H1 (cell line): Measurements from ENCODE around the gene CENPP. TPM values are rescaled to one million over a fixed set of nuclear protein-coding genes. Genes with fewer than 3 reads are reported as not detected.

Experiments used
- CTCF ChIA-PET: fragments of 300-600 bp; sonication (Branson Sonifier 250); formaldehyde crosslinking; loops from one replicate; lab custom pipeline; 2021; ENCODE audit not compliant: partially characterized antibody; lab: Charles Lee
- POLR2A ChIA-PET: fragments of 300-600 bp; sonication (Branson Sonifier 250); formaldehyde crosslinking; loops from one replicate; lab custom pipeline; 2021; ENCODE audit warnings: inconsistent platforms; ENCODE audit not compliant: partially characterized antibody; lab: Charles Lee
- DNase-seq, 2 experiments: peaks; one replicate each; pipeline versions ENCODE4 v3.0.0 to v3.0.0-alpha.2; 2010 to 2022; ENCODE audit warnings: low spot score in 2 of 2, low read depth in 1 of 2, mixed read lengths in 1 of 2
- FAIRE-seq: peaks from 2 replicates; lab custom pipeline; 2011; peaks lifted over from hg19 to GRCh38; lab: Jason Lieb, UNC
- H2AFZ ChIP-seq: 2 replicates; pipeline ENCODE4 v1.8.1; 2012; ENCODE audit warnings: low read length, inconsistent platforms
- H2AK5ac ChIP-seq: 2 replicates; pipeline ENCODE4 v1.6.1; 2013; ENCODE audit warnings: low read depth, low read length
- H2BK120ac ChIP-seq: replicated peaks from 2 replicates; pipeline ENCODE3; 2013; ENCODE audit warnings: low read depth, low read length, inconsistent platforms
- H2BK12ac ChIP-seq: 2 replicates; pipeline ENCODE4 v1.6.1; 2013; ENCODE audit warnings: low read depth, low read length
- H2BK15ac ChIP-seq: 2 replicates; pipeline ENCODE4 v1.6.1; 2013; ENCODE audit warnings: low read length
- H2BK20ac ChIP-seq: 2 replicates; pipeline ENCODE4 v1.6.1; 2013; ENCODE audit warnings: low read length
- H2BK5ac ChIP-seq: 2 replicates; pipeline ENCODE4 v1.6.1; 2013; ENCODE audit warnings: low read depth, low read length
- H3K14ac ChIP-seq: 2 replicates; pipeline ENCODE4 v1.6.1; 2013; ENCODE audit warnings: inconsistent platforms; ENCODE audit not compliant: insufficient read length
- H3K18ac ChIP-seq: 2 replicates; pipeline ENCODE4 v1.6.1; 2013; ENCODE audit warnings: low read length; ENCODE audit errors: extremely low read depth
- H3K23ac ChIP-seq: 2 replicates; pipeline ENCODE4 v1.6.1; 2013; ENCODE audit warnings: inconsistent platforms; ENCODE audit not compliant: insufficient read length
- H3K23me2 ChIP-seq: 2 replicates; pipeline ENCODE4 v1.6.1; 2013; ENCODE audit warnings: low read depth, low read length
- H3K27ac ChIP-seq: 2 replicates; pipeline ENCODE4 v1.6.1; 2011; ENCODE audit warnings: low read depth, low read length, inconsistent platforms
- H3K27me3 ChIP-seq, 4 experiments: replicated peaks in 1 of 4; 1 replicate in 1 of 4; 2 replicates in 3 of 4; pipeline versions ENCODE4 v1.6.1 to v1.8.1; 2011 to 2013; ENCODE audit warnings: low read length in 3 of 4, mild to moderate bottlenecking in 3 of 4, inconsistent platforms in 2 of 4, mixed read lengths in 2 of 4, moderate library complexity in 1 of 4; ENCODE audit not compliant: control insufficient read depth in 3 of 4, insufficient read depth in 3 of 4; ENCODE audit errors: extremely low read depth in 1 of 4
- H3K36me3 ChIP-seq, 4 experiments: 2 replicates each; pipeline versions ENCODE4 v1.6.1 to v1.8.1; 2011 to 2013; ENCODE audit warnings: mild to moderate bottlenecking in 4 of 4, low read length in 3 of 4, moderate library complexity in 2 of 4, control low read depth in 1 of 4, inconsistent platforms in 1 of 4; ENCODE audit not compliant: insufficient read depth in 4 of 4, control insufficient read depth in 2 of 4
- H3K4ac ChIP-seq: replicated peaks from 2 replicates; pipeline ENCODE3; 2013; ENCODE audit warnings: low read length, low read depth, mixed read lengths, inconsistent platforms; ENCODE audit not compliant: insufficient read length
- H3K4me1 ChIP-seq, 4 experiments: replicated peaks in 1 of 4; 1 replicate in 1 of 4; 2 replicates in 3 of 4; pipeline versions ENCODE4 v1.6.1 to v1.8.1; 2011 to 2013; ENCODE audit warnings: low read length in 3 of 4, inconsistent platforms in 2 of 4, mixed read lengths in 1 of 4; ENCODE audit not compliant: insufficient read depth in 4 of 4, control insufficient read depth in 3 of 4
- H3K4me2 ChIP-seq, 2 experiments: 2 replicates each; pipeline versions ENCODE4 v1.6.1 to v1.8.1; 2011 to 2013; ENCODE audit warnings: low read depth in 2 of 2, low read length in 2 of 2, control low read depth in 1 of 2, inconsistent platforms in 1 of 2, mild to moderate bottlenecking in 1 of 2; ENCODE audit not compliant: insufficient read depth in 1 of 2
- H3K4me3 ChIP-seq, 4 experiments: fragments of 200-600, 300-600 bp in 1 of 4; sonication (generic), shearing (Covaris generic), sonication (Bioruptor Twin) in 1 of 4; 2 replicates each; pipeline versions ENCODE4 v1.5.1 to v1.8.1; 2011 to 2016; ENCODE audit warnings: low read length in 4 of 4, low read depth in 3 of 4, control low read depth in 2 of 4, inconsistent platforms in 2 of 4, mild to moderate bottlenecking in 2 of 4, mixed read lengths in 1 of 4, moderate library complexity in 1 of 4; ENCODE audit not compliant: insufficient read depth in 2 of 4; ENCODE audit errors: extremely low read depth in 1 of 4
- H3K56ac ChIP-seq: replicated peaks from 2 replicates; pipeline ENCODE3; 2013; ENCODE audit warnings: low read depth, mild to moderate bottlenecking, mixed read lengths, low read length, inconsistent platforms; ENCODE audit not compliant: insufficient read length
- H3K79me1 ChIP-seq: 2 replicates; pipeline ENCODE4 v1.6.1; 2013; ENCODE audit warnings: low read depth, low read length, control low read depth
- H3K79me2 ChIP-seq, 2 experiments: 2 replicates each; pipeline versions ENCODE4 v1.6.1 to v1.8.1; 2012 to 2013; ENCODE audit warnings: low read length in 2 of 2, mild to moderate bottlenecking in 2 of 2, inconsistent platforms in 1 of 2; ENCODE audit not compliant: insufficient read depth in 2 of 2, control insufficient read depth in 1 of 2
- H3K9ac ChIP-seq, 4 experiments: replicated peaks in 1 of 4; 1 replicate in 1 of 4; 2 replicates in 3 of 4; pipeline versions ENCODE4 v1.6.1 to v1.8.1; 2011 to 2013; ENCODE audit warnings: low read depth in 3 of 4, low read length in 3 of 4, control low read depth in 2 of 4, mild to moderate bottlenecking in 2 of 4, moderate library complexity in 2 of 4, inconsistent platforms in 1 of 4; ENCODE audit errors: extremely low read depth in 1 of 4
- H3K9me3 ChIP-seq, 2 experiments: 2 replicates each; pipeline versions ENCODE4 v1.6.1 to v1.8.1; 2012 to 2013; ENCODE audit warnings: mild to moderate bottlenecking in 2 of 2, moderate library complexity in 2 of 2, control low read depth in 1 of 2, inconsistent platforms in 1 of 2, low read depth in 1 of 2, low read length in 1 of 2, mixed read lengths in 1 of 2; ENCODE audit not compliant: insufficient read depth in 2 of 2
- H4K20me1 ChIP-seq, 2 experiments: replicated peaks in 1 of 2; 2 replicates each; pipeline versions ENCODE3 to v1.8.1; 2011 to 2013; ENCODE audit warnings: inconsistent platforms in 2 of 2, low read length in 2 of 2, mild to moderate bottlenecking in 1 of 2; ENCODE audit not compliant: insufficient read depth in 2 of 2, control insufficient read depth in 1 of 2
- H4K5ac ChIP-seq: 2 replicates; pipeline ENCODE4 v1.6.1; 2013; ENCODE audit warnings: low read length, low read depth, mixed read lengths, inconsistent platforms; ENCODE audit not compliant: insufficient read length
- H4K8ac ChIP-seq: 2 replicates; pipeline ENCODE4 v1.8.0; 2013; ENCODE audit warnings: mild to moderate bottlenecking, moderate library complexity, low read length, inconsistent platforms; ENCODE audit not compliant: insufficient read depth; ENCODE audit errors: extremely low read depth
- H4K91ac ChIP-seq: replicated peaks from 2 replicates; pipeline ENCODE3; 2013; ENCODE audit warnings: low read length, mixed read lengths, inconsistent platforms; ENCODE audit not compliant: insufficient read length
- BACH1 ChIP-seq: IDR thresholded peaks from 2 replicates; pipeline ENCODE4 v1.6.1; 2012; ENCODE audit warnings: low read length, improper control_type of control experiment
- GABPA ChIP-seq: IDR thresholded peaks from 2 replicates; pipeline ENCODE4 v1.6.1; 2011; ENCODE audit warnings: mild to moderate bottlenecking, low read length, moderate library complexity, borderline replicate concordance; ENCODE audit not compliant: insufficient read depth
- NRF1 ChIP-seq: IDR thresholded peaks from 2 replicates; pipeline ENCODE4 v1.6.1; 2011; ENCODE audit warnings: mild to moderate bottlenecking, low read depth, low read length, improper control_type of control experiment
- PHF8 ChIP-seq: fragments of 200-600 bp; sonication (generic); conservative IDR thresholded peaks from 2 replicates; pipeline ENCODE4 v1.7.1; 2012; ENCODE audit warnings: low read depth, mild to moderate bottlenecking, inconsistent platforms, low read length, moderate library complexity
- RAD21 ChIP-seq, 2 experiments: IDR thresholded peaks in 1 of 2; conservative IDR thresholded peaks in 1 of 2; 2 replicates each; pipeline ENCODE4 v1.6.1; 2011; ENCODE audit warnings: low read depth in 2 of 2, low read length in 2 of 2, improper control_type of control experiment in 1 of 2, inconsistent platforms in 1 of 2, mild to moderate bottlenecking in 1 of 2, moderate library complexity in 1 of 2
- RFX5 ChIP-seq: IDR thresholded peaks from 2 replicates; pipeline ENCODE4 v1.6.1; 2011; ENCODE audit warnings: low read depth, low read length, improper control_type of control experiment, borderline replicate concordance
- SIN3A ChIP-seq, 2 experiments: IDR thresholded peaks in 1 of 2; conservative IDR thresholded peaks in 1 of 2; 2 replicates each; pipeline ENCODE4 v1.6.1; 2011 to 2012; ENCODE audit warnings: low read length in 2 of 2, improper control_type of control experiment in 1 of 2, low read depth in 1 of 2, mild to moderate bottlenecking in 1 of 2
- YY1 ChIP-seq: IDR thresholded peaks from 2 replicates; pipeline ENCODE4 v1.6.1; 2011; ENCODE audit warnings: low read depth, mild to moderate bottlenecking, low read length
- WGBS, 2 experiments: shearing (Covaris generic) in 1 of 2; methylation state at CpG; one replicate each; pipeline versions ENCODE4 v1.1.6 to v1.1.7; 2013 to 2015; ENCODE audit warnings: low lambda C conversion rate in 2 of 2, mixed read lengths in 2 of 2, inconsistent platforms in 1 of 2, low coverage in 1 of 2, missing lambda C conversion rate in 1 of 2; ENCODE audit not compliant: insufficient replicate concordance in 2 of 2, insufficient coverage in 1 of 2, insufficient read length in 1 of 2; ENCODE audit errors: extremely low coverage in 1 of 2, missing lambda C conversion rate in 1 of 2; 5-methylcytosine and 5-hydroxymethylcytosine counted together
- polyA plus RNA-seq, 7 experiments: library from polyadenylated mRNA; depleted of rRNA in 3 of 7; stranded (reverse) in 5 of 7; unstranded in 2 of 7; fragments of >200 nt in 5 of 7; fragments of 200-250 nt in 2 of 7; gene quantifications; 1 replicate in 5 of 7; 2 replicates in 1 of 7; 4 replicates in 1 of 7; pipeline versions ENCODE4 v1.2.1 to v1.2.3, GENCODE V29; 2011 to 2013; ENCODE audit warnings: missing spikeins in 2 of 7, mixed read lengths in 2 of 7
- total RNA-seq: library from RNA; stranded (reverse); fragmentation: NEBNext Ultra II Directional; extraction: Animal tissue kit (Norgen Biotek cat#: 25700); gene quantifications from 2 replicates; pipeline ENCODE4 v1.2.1, GENCODE V29; 2021
- TF ChIP-seq, protein P1 (sequence below): IDR thresholded peaks from 2 replicates; pipeline ENCODE4 v1.6.1; 2012; ENCODE audit warnings: inconsistent platforms
- TF ChIP-seq, protein P2 (sequence below): IDR thresholded peaks from 2 replicates; pipeline ENCODE4 v1.6.1; 2012; ENCODE audit warnings: low read length, inconsistent platforms

Gene CENPP
- total and polyA plus RNA-seq, 2 of the 8 experiments (the other 6 are each of a cell fraction or from before 2014, with no cell fraction given): 2.7 to 10.8 TPM

DNA sequence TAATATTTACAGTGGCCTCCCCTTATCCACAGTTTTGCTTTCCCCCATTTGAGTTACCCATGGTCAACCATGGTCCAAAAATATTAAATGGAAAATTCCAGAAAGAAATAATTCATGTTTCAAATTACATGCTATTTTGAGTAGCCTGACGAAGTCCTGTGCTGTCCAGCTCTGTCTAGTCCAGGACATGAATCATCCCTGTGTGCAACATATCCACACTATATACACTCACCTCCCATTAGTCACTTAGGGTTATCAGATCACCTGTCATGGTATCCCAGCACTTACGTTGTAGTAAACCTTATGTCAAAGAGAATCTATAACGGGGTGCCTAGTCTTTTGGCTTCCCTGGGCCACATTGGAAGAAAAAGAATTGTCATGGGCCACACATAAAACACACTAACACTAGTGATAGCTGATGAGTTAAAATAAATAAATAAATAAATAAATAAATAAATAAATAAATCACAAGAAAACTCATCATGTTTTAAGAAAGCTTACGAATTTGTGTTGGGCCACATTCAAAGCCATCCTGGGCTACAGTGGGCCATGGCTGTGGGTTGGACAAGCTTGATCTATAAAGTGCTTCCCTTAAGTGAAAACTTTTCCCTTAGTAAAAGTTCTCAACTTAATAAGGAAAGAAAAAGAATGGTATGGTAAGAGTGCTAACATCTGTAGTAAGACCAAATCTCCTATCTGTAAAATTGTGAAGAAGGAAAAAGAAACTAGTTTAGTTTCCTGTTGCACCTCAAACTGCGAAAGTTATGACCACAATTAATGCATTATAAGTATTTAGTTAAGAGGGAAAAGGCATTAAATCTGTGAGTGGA is 114.4 kb downstream of the CENPP start:
- POLR2A ChIA-PET: no interaction called here
- no peak overlapping the region for H2AK5ac ChIP-seq
- no peak for FAIRE-seq
- TF ChIP-seq RAD21 (IDR thresholded peaks at IDR 0.05 in 1 of 2, conservative IDR thresholded peaks at IDR 0.05 in 1 of 2; ENCODE audit: low read depth in 2 of 2, low read length in 2 of 2): no peak
- TF ChIP-seq GABPA: no peak
- no peak for TF ChIP-seq RFX5
- TF ChIP-seq NRF1: no peak
- TF ChIP-seq, protein P1, sequence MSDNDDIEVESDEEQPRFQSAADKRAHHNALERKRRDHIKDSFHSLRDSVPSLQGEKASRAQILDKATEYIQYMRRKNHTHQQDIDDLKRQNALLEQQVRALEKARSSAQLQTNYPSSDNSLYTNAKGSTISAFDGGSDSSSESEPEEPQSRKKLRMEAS: no peak
- no peak for TF ChIP-seq BACH1
- TF ChIP-seq, protein P2, sequence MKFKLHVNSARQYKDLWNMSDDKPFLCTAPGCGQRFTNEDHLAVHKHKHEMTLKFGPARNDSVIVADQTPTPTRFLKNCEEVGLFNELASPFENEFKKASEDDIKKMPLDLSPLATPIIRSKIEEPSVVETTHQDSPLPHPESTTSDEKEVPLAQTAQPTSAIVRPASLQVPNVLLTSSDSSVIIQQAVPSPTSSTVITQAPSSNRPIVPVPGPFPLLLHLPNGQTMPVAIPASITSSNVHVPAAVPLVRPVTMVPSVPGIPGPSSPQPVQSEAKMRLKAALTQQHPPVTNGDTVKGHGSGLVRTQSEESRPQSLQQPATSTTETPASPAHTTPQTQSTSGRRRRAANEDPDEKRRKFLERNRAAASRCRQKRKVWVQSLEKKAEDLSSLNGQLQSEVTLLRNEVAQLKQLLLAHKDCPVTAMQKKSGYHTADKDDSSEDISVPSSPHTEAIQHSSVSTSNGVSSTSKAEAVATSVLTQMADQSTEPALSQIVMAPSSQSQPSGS: no peak
- no peak for TF ChIP-seq PHF8
- no peak for TF ChIP-seq YY1
- TF ChIP-seq SIN3A (conservative IDR thresholded peaks at IDR 0.05 in 1 of 2, IDR thresholded peaks at IDR 0.05 in 1 of 2; ENCODE audit: low read depth in 1 of 2, low read length in 2 of 2): no peak

More for the DNA sequence above, 114.4 kb downstream of the CENPP start:
- Histone ChIP-seq H3K4me2 (no peak overlapping the region), H3K27ac (no peak overlapping the region), H2BK5ac (no peak overlapping the region), H3K9me3 (no peaks in the 10 kb centered on the region; a peak in 1 of 4 replicates), H2BK12ac (no peak overlapping the region), H2BK20ac (no peak overlapping the region), H3K56ac (no peak overlapping the region), H2AFZ (no peak overlapping the region), H2BK15ac (no peak overlapping the region), H4K20me1 (no peaks in the 10 kb centered on the region), H3K14ac (no peak overlapping the region), H3K4me3 (no peak overlapping the region), H3K4ac (no peak overlapping the region), H4K5ac (no peak overlapping the region), H3K18ac (no peak overlapping the region), H3K79me2 (no peaks in the 10 kb centered on the region), H3K36me3 (no peaks in the 10 kb centered on the region), H3K9ac (no peak overlapping the region), H3K79me1 (no peaks in the 10 kb centered on the region), H2BK120ac (no peak overlapping the region), H3K23me2 (no peaks in the 10 kb centered on the region), H4K8ac (no peak overlapping the region), H3K27me3 (no peaks in the 10 kb centered on the region), H4K91ac (no peak overlapping the region), H3K23ac (no peak overlapping the region), H3K4me1 (no peaks in the 10 kb centered on the region)
- no peak for DNase-seq
- 82% methylated on average over 5 of the region's 5 CpGs; no CpG with 5 or more reads in 1 of the 2 experiments for WGBS, 2 experiments
- CTCF ChIA-PET: interaction anchor here (0.6 to 0.9 kb wide), 2 partner anchors 8 to 87 kb away, joined by 3 read pairs; no protein-coding TSS in a partner anchor
